Fibroblast of upper back skin (primary cell): ENCODE measurements around the gene MCM3.

ENCODE experiments used
- DNase-seq: peaks from one replicate; pipeline ENCODE4 v3.0.0-alpha.2; 2013

The MCM3 gene

DNA sequence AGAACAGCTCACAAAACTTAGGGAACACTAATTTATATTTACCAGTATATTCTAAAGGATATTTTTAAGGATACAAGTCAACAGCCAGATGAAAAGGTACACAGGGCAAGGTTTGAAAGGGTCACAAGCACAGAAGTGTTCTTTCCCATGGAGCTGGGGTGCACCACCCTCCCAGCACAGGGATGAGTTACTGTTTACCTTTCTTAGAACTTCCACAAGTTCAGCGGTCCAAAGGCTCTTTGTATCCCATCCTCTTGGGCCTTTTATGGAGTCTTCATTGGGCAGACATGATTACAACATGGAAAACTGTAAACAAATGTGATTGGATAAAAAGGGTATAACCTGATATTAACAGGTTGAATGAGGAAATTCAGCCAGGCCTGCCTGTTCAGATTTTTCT lies 39.1 kb downstream of the MCM3 start:
- DNase-seq: no peak

GRCh38 chr6:52244400-52244799 lies 40.1 kb downstream of the MCM3 start, which contains the start of gene IL17F:
IL17F (minus strand) TSS chr6:52244500; CDS start chr6:52244429, 71 bp downstream.
- DNase-seq: no peak

DNA sequence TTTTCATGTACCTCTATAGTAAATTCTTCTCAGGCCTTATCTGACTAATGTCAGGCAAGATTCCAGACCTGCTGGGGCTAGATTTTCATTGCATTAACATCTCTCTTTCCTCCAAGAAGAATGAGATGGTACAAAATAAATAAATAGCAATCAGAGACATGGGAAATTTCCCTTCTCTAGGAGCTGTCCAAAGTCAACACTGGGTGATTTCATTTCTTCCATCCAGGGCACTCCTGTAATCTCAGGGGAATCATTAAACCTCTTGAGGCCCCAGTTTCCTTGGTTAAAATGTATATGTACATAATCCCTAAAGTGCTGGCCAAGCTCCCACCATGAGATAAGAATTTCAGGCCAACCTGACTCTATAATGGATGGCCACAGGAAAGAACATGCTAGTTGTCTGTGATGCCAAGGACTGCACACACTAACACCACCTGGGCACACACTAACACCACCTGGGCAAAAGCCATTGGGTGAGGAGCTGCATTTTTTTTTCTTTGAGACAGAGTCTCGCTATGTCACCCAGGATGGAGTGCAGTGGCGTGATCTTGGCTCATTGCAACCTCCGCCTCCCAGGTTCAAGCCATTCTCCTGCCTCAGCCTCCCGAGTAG lies 41.2 kb downstream of the MCM3 start:
- no peak for DNase-seq

GRCh38 chr6:52241819-52242218 lies 42.7 kb downstream of the MCM3 start:
- no peak for DNase-seq

DNA sequence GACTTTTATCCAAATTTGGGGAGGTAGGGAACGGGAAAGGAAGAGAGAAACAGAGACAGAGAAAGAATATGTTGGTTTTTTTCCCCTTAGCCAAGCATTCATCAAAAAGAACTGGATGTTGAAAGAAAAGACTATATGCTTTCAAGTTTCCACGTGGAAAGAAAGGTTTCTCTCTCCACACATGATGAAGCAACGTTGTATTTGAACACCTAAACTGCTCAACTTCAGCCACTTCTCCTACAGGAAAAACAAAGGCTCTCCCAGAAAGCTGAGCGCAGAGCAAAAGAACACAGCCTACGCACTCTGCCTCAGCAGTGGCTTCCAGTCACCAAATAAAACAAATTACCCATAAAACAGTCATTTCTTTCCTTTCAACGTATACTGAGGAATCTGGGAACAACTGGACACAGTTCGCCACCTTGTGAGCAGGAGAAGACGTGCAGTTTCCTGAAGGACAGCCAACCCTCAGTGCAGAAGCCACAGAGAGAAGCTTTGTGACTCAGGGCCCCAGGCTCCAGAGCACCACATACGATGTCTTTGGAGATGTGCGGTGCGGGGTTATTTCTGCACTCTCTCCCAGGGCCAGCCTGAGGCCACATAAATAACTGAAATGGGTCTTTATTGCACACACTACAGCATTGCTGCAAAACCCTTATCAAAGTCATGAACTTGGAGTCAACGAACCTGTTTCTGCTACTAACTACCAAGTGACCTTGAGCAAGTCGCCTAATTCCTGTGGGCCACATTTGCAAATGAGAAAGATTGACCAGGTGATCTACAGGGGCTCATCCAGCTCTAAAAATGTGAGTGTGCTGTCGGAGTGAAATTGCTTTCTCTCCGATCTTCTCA lies 50.3 kb downstream of the MCM3 start:
- peak; percentile 61 for DNase-seq

DNA sequence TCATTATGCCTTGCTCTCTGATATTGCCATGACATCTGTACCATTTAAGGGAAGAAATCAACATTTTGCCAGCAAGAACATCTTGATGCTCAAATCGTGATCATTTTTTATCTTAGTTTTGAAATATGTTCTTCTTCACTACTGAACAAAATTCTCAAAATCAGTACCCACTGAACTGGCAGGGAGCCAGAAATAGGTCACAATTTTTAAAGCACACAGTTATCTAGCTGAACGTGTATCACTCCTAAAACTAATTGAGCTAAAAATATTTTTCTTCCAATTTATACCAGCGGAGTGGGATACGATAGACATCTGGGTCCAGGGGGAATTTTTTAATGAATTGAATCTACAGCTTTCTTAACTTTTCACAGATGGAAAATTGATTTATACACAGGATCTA lies 51.5 kb downstream of the MCM3 start:
- no peak for DNase-seq

DNA sequence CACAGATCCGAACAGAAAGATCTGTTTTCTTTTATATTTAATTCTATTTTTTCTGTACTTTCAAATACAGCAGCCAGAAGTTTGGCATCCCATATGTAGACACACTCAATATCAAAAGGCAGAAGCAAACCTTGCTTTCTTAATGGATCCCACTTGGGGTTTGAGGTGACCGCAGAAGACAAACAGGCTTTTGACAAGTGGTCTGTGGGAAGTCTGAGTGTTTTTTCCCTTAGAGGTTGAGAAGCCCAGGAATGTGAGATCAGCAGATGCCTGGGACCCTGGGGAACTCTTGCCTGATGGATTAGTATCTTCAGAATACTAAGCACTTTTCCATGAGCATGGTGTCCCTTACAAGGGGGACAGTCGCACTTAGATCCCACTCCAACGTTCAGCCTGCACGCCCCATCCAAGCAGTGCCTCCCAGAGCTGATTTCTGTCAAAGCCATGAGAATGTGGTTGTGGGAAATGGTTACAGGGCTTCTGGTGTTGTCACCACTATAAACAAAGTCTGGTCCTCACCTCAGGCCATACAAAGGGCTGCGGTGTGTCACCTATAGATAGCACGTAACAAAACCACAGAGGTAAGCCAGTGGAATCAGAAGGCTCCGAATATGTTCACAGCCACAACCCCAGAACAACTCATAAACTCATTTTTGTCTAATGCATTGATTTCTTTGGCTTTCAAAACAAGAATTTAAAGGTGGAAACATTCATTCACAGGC lies 53.0 kb downstream of the MCM3 start:
- peak; percentile 52 for DNase-seq

GRCh38 chr6:52230685-52231084 lies 53.9 kb downstream of the MCM3 start:
- no peak for DNase-seq

DNA sequence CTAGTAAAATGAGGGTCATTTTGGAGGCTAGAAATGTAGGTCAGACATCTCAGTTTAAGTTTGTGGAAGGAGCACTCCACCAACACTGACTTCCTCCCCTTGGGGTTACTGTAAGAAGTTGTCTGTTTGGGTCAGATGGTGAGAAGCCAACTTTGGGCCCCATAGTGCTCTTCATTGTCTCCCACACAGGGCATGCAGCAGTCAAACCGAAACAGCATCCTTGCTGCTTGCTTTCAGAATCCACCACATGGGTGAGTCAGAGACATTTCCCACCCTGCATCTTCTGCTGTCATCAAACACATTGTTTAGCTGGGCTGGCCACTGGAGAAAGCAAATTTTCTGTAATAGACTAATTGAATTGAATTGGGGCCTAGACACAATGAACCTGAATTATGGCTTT lies 57.0 kb downstream of the MCM3 start:
- no peak for DNase-seq

GRCh38 chr6:52221302-52221701 lies 63.2 kb downstream of the MCM3 start:
- DNase-seq: no peak

GRCh38 chr6:52217761-52218160 lies 66.8 kb downstream of the MCM3 start:
- no peak for DNase-seq

DNA sequence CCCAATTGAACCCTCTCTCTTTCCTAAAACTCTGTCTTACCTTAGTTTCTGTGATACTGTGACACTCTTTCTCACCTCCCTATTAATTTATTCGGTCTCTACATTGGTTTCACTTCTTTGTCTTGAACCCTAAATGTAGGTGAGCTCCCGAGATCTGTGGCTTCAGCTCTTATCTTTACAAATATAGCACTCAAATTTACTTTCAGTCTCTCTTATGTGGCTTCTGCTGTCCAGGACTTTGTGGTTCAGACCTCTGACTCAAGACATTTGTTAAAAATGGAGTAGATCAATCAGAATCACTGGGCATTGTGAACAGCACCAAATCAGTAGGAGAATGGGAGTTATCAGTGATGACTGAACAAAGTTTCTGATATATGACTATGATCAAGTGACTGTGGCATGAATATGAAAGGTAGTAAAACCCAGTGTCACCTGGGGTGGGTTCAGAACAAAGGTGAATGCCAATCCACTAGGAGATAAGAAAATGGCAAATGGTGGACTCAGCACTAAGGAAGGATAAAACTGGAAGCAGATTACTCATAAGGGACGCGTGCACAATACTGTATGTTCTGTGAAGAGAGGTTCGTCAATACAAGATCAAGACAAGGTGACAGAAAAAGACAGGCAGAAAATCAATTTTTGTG lies 67.5 kb downstream of the MCM3 start:
- no peak for DNase-seq

GRCh38 chr6:52215787-52216186 lies 68.8 kb downstream of the MCM3 start:
- no peak for DNase-seq
